Neuronal stem cell (in vitro differentiated cells): ENCODE data around the gene PACRG.

Source experiments
- DNase-seq: peaks from one replicate; pipeline ENCODE4 v3.0.0-alpha.2; 2013; ENCODE audit warnings: low spot score
- H2AFZ ChIP-seq: one replicate; pipeline ENCODE4 v1.6.1; 2013; ENCODE audit warnings: mild to moderate bottlenecking, low read length, inconsistent platforms
- H2AK5ac ChIP-seq: 2 replicates; pipeline ENCODE4 v1.6.1; 2013; ENCODE audit warnings: low read depth, mild to moderate bottlenecking, inconsistent platforms, low read length, moderate library complexity, mixed read lengths
- H2BK120ac ChIP-seq: 2 replicates; pipeline ENCODE4 v1.6.1; 2013; ENCODE audit warnings: low read depth, mild to moderate bottlenecking, inconsistent platforms, low read length, moderate library complexity, mixed read lengths
- H2BK12ac ChIP-seq: one replicate; pipeline ENCODE4 v1.6.1; 2013; ENCODE audit warnings: low read length, inconsistent platforms
- H2BK15ac ChIP-seq: 2 replicates; pipeline ENCODE4 v1.6.1; 2013; ENCODE audit warnings: mild to moderate bottlenecking, low read length, inconsistent platforms, mixed read lengths
- H2BK5ac ChIP-seq: one replicate; pipeline ENCODE4 v1.6.1; 2013; ENCODE audit warnings: inconsistent platforms, mild to moderate bottlenecking, low read length, moderate library complexity
- H3K14ac ChIP-seq: one replicate; pipeline ENCODE4 v1.6.1; 2013; ENCODE audit warnings: low read length, inconsistent platforms
- H3K18ac ChIP-seq: 2 replicates; pipeline ENCODE4 v1.6.1; 2013; ENCODE audit warnings: low read length, inconsistent platforms
- H3K23ac ChIP-seq: 2 replicates; pipeline ENCODE4 v1.6.1; 2013; ENCODE audit warnings: low read depth, mild to moderate bottlenecking, mixed read lengths, low read length, inconsistent platforms; ENCODE audit not compliant: poor library complexity
- H3K27ac ChIP-seq: replicated peaks from 3 replicates; pipeline ENCODE4 v1.5.1; 2013; ENCODE audit warnings: low read length, inconsistent platforms
- H3K27me3 ChIP-seq, 3 experiments: 2 replicates each; pipeline ENCODE4 v1.6.1; 2013; ENCODE audit warnings: low read length in 3 of 3, mild to moderate bottlenecking in 2 of 3, inconsistent platforms in 1 of 3, low read depth in 1 of 3, mixed read lengths in 1 of 3, moderate library complexity in 1 of 3; ENCODE audit not compliant: control insufficient read depth in 3 of 3, insufficient read depth in 3 of 3
- H3K36me3 ChIP-seq, 2 donors: replicated peaks in 1 of 2; 2 replicates each; pipeline ENCODE4 v1.6.1; 2013; ENCODE audit warnings: low read length in 2 of 2; ENCODE audit not compliant: control insufficient read depth in 2 of 2, insufficient read depth in 2 of 2
- H3K4ac ChIP-seq: 2 replicates; pipeline ENCODE4 v1.6.1; 2013; ENCODE audit warnings: inconsistent platforms, mild to moderate bottlenecking, low read length, moderate library complexity
- H3K4me1 ChIP-seq, 2 donors: 1 replicate in 1 of 2; 2 replicates in 1 of 2; pipeline ENCODE4 v1.6.1; 2013; ENCODE audit warnings: low read length in 2 of 2, low read depth in 1 of 2; ENCODE audit not compliant: control insufficient read depth in 2 of 2, insufficient read depth in 1 of 2
- H3K4me2 ChIP-seq: one replicate; pipeline ENCODE4 v1.6.1; 2013; ENCODE audit warnings: mild to moderate bottlenecking, low read length, inconsistent platforms; ENCODE audit not compliant: insufficient read depth, poor library complexity, severe bottlenecking
- H3K4me3 ChIP-seq, 2 donors: 2 replicates each; pipeline ENCODE4 v1.5.1; 2013; ENCODE audit warnings: low read length in 2 of 2, mild to moderate bottlenecking in 2 of 2, inconsistent platforms in 1 of 2, moderate library complexity in 1 of 2
- H3K79me1 ChIP-seq: one replicate; pipeline ENCODE4 v1.6.1; 2013; ENCODE audit warnings: low read depth, mild to moderate bottlenecking, inconsistent platforms, low read length, moderate library complexity
- H3K9ac ChIP-seq: one replicate; pipeline ENCODE4 v1.6.1; 2013; ENCODE audit warnings: mild to moderate bottlenecking, low read depth, low read length, inconsistent platforms; ENCODE audit not compliant: poor library complexity
- H3K9me3 ChIP-seq, 2 donors: replicated peaks in 1 of 2; 2 replicates each; pipeline versions ENCODE3 to v1.6.1; 2013; ENCODE audit warnings: low read length in 2 of 2, mild to moderate bottlenecking in 2 of 2, inconsistent platforms in 1 of 2, low read depth in 1 of 2, mixed read lengths in 1 of 2, moderate library complexity in 1 of 2; ENCODE audit not compliant: control insufficient read depth in 2 of 2, insufficient read depth in 1 of 2
- H4K8ac ChIP-seq: one replicate; pipeline ENCODE4 v1.6.1; 2013; ENCODE audit warnings: low read depth, mild to moderate bottlenecking, inconsistent platforms, low read length, moderate library complexity
- H4K91ac ChIP-seq: one replicate; pipeline ENCODE4 v1.6.1; 2013; ENCODE audit warnings: low read length, low read depth, mild to moderate bottlenecking, inconsistent platforms; ENCODE audit not compliant: poor library complexity
- WGBS, 2 donors: extraction: QIAGEN DNeasy Blood & Tissue Kit; methylation state at CpG; one replicate each; pipeline ENCODE4 v1.1.7; 2013; ENCODE audit warnings: missing lambda C conversion rate in 2 of 2, mixed read lengths in 1 of 2; ENCODE audit not compliant: insufficient read length in 2 of 2, insufficient replicate concordance in 1 of 2; ENCODE audit errors: extremely low coverage in 2 of 2; 5-methylcytosine and 5-hydroxymethylcytosine counted together

PACRG gene

GRCh38 chr6:163185744-163186143 is 458.0 kb downstream of the PACRG start:
- no peaks in the 10 kb centered on the region for H3K9me3 ChIP-seq

GRCh38 chr6:163186527-163186926 is 458.8 kb downstream of the PACRG start:
- H2BK12ac ChIP-seq = no peak overlapping the region
- no peak overlapping the region for H3K4ac ChIP-seq
- H2BK15ac ChIP-seq = no peak overlapping the region
- H3K27ac ChIP-seq = no peak overlapping the region
- H3K23ac ChIP-seq = no peak overlapping the region
- H3K14ac ChIP-seq = no peak overlapping the region
- peak overlapping the region; percentile 71 for H2AFZ ChIP-seq
- no peak overlapping the region for H3K4me3 ChIP-seq
- H2BK5ac ChIP-seq = no peak overlapping the region
- H3K18ac ChIP-seq = no peak overlapping the region
- H2BK120ac ChIP-seq = no peak overlapping the region
- no peak overlapping the region for H4K91ac ChIP-seq
- peak overlapping the region; percentile 4 for H2AK5ac ChIP-seq
- no peaks in the 10 kb centered on the region for H3K27me3 ChIP-seq
- WGBS, 2 donors = no CpG with 5 or more reads among the region's 14 CpGs
- H3K9me3 ChIP-seq = no peaks in the 10 kb centered on the region
- H3K9ac ChIP-seq = no peak overlapping the region
- no peaks in the 10 kb centered on the region for H3K79me1 ChIP-seq
- H4K8ac ChIP-seq = no peak overlapping the region
- no peak for DNase-seq
- peaks cover 9 to 15% of the 10 kb centered on the region in 2 donors for H3K4me1 ChIP-seq
- no peak overlapping the region for H3K4me2 ChIP-seq
- no peaks in the 10 kb centered on the region for H3K36me3 ChIP-seq

More at GRCh38 chr6:163185744-163186143, 458.0 kb downstream of the PACRG start:
- Histone ChIP-seq H3K79me1 (no peaks in the 10 kb centered on the region), H3K4me3 (no peak overlapping the region), H3K27me3 (no peaks in the 10 kb centered on the region), H3K14ac (no peak overlapping the region), H3K27ac (no peak overlapping the region), H4K8ac (no peak overlapping the region), H2AK5ac (no peak overlapping the region), H2BK5ac (no peak overlapping the region), H3K4me1 (peaks cover 11 to 15% of the 10 kb centered on the region in 2 donors), H2BK15ac (no peak overlapping the region), H2AFZ (peak overlapping the region; percentile 71), H3K36me3 (no peaks in the 10 kb centered on the region), H3K9ac (no peak overlapping the region), H3K23ac (no peak overlapping the region), H3K4ac (no peak overlapping the region), H3K18ac (peak overlapping the region; percentile 73), H3K4me2 (no peak overlapping the region), H4K91ac (no peak overlapping the region), H2BK12ac (no peak overlapping the region), H2BK120ac (no peak overlapping the region)
- DNase-seq = no peak
- no CpG with 5 or more reads among the region's 4 CpGs for WGBS, 2 donors

GRCh38 chr6:163187201-163187600 is 459.4 kb downstream of the PACRG start:
- no peak overlapping the region for H2BK5ac ChIP-seq
- no peak overlapping the region for H2BK15ac ChIP-seq
- no peak for DNase-seq
- H2AFZ ChIP-seq = no peak overlapping the region
- H4K91ac ChIP-seq = no peak overlapping the region
- H3K18ac ChIP-seq = peak overlapping the region; percentile 20
- H3K79me1 ChIP-seq = no peaks in the 10 kb centered on the region
- no peak overlapping the region for H3K9ac ChIP-seq
- H3K36me3 ChIP-seq = no peaks in the 10 kb centered on the region
- no peak overlapping the region for H3K23ac ChIP-seq
- peak overlapping the region; percentile 39 for H2BK120ac ChIP-seq
- H3K9me3 ChIP-seq = no peaks in the 10 kb centered on the region
- H3K4me1 ChIP-seq = peaks cover 9 to 15% of the 10 kb centered on the region in 2 donors
- H3K4ac ChIP-seq = no peak overlapping the region
- no peak overlapping the region for H4K8ac ChIP-seq
- no peak overlapping the region for H2BK12ac ChIP-seq
- H3K4me3 ChIP-seq = no peak overlapping the region
- H3K4me2 ChIP-seq = no peak overlapping the region
- no CpG with 5 or more reads among the region's 17 CpGs for WGBS, 2 donors
- no peak overlapping the region for H3K27ac ChIP-seq
- H2AK5ac ChIP-seq = peak overlapping the region; percentile 48
- H3K14ac ChIP-seq = no peak overlapping the region
- no peaks in the 10 kb centered on the region for H3K27me3 ChIP-seq

- Histone ChIP-seq H2BK120ac (peak overlapping the region; percentile 39), H2AK5ac (peak overlapping the region; percentile 48)
- no peak for DNase-seq
Measured at GRCh38 chr6:163187606-163188005, 459.8 kb downstream of the PACRG start.

More at GRCh38 chr6:163187606-163188005, 459.8 kb downstream of the PACRG start:
- H3K14ac ChIP-seq = no peak overlapping the region
- H4K8ac ChIP-seq = no peak overlapping the region
- H3K27ac ChIP-seq = no peak overlapping the region
- H3K23ac ChIP-seq = no peak overlapping the region
- H3K18ac ChIP-seq = peak overlapping the region; percentile 32
- no peaks in the 10 kb centered on the region for H3K79me1 ChIP-seq
- no peak overlapping the region for H2BK12ac ChIP-seq
- H3K9ac ChIP-seq = no peak overlapping the region
- no peak overlapping the region for H3K4me3 ChIP-seq
- H3K4me1 ChIP-seq = peaks cover 9 to 15% of the 10 kb centered on the region in 2 donors
- H4K91ac ChIP-seq = no peak overlapping the region
- no peak overlapping the region for H2AFZ ChIP-seq
- no peak overlapping the region for H2BK15ac ChIP-seq
- no peak overlapping the region for H3K4ac ChIP-seq
- no peaks in the 10 kb centered on the region for H3K9me3 ChIP-seq
- no CpG with 5 or more reads among the region's 11 CpGs for WGBS, 2 donors
- no peaks in the 10 kb centered on the region for H3K27me3 ChIP-seq
- H3K36me3 ChIP-seq = no peaks in the 10 kb centered on the region
- H3K4me2 ChIP-seq = no peak overlapping the region
- no peak overlapping the region for H2BK5ac ChIP-seq
